HG03108 (cell line): ENCODE measurements around the gene NRF1.

ENCODE experiments used
- ATAC-seq: cut with Tn5 transposase; IDR thresholded peaks from one replicate; pipeline ENCODE4 v1.9.1; 2021; ENCODE audit warnings: moderate library complexity; ENCODE audit not compliant: unreplicated experiment

Gene NRF1

GRCh38 chr7:129768614-129769399 is 157.3 kb downstream of the NRF1 start:
- ATAC-seq, result no peak

DNA sequence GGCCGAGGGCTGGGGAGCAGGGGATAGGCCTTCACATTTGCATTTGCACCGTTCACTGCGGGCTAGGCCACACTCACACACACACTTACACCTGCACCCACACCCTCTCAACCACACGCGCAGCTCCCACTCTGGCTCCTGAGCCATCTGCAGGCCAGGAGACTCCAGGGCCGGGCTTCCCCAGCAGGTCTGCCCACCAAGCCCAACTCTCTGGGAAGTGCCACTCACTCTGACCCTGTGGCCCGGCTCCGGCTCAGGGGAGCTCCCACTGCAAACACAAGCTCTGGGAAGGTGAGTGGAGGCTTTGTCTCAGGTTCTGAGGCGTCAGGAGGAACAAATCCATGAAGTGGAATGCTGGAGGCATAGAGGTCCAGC is 157.9 kb downstream of the NRF1 start:
- no peak for ATAC-seq

DNA sequence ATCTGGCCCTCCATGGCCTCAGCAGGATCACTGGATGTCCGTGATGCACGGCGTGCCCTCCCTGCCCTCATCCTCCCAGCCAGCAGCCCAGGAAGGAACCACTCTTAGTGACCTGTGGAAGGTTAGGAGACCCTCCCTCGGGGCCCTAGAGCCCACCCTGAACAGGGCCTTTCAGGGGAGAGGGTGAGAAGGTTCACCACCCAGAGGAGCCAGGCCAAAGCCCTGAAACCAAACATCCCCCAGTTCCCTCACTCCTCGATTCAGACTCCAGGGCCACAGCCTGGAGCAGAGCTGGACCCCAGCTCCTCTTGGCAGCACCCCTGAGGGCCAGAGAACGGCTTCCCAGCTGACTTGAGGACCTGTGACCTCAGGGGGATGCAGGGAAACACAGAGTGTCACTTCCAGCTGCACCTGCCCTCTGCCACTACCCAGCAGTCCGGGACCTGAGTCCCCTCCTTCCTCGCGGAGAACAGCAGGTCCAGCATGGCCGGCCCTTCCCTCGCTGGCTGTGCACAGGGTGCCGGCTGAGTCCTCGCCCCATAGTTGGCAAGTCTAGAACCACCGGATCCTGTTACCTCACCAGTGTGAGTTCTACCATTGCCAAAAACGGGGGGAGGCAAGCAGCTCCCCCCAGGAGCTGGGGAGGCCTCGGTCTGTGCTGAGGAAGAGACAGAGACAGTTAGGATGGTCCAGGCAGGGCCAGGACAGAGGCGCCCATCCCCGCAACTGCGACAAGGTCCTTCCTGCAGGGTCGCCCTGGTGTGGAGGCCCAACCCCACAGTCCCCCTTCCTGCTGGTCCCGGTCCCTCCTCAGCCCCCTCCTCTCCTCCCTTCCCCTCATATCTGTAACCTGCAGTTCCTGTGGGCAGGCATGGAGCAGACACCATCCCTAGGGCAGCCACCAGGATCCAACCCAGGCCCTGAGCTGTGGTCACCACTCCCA is 158.6 kb downstream of the NRF1 start:
- ATAC-seq, result no peak

DNA sequence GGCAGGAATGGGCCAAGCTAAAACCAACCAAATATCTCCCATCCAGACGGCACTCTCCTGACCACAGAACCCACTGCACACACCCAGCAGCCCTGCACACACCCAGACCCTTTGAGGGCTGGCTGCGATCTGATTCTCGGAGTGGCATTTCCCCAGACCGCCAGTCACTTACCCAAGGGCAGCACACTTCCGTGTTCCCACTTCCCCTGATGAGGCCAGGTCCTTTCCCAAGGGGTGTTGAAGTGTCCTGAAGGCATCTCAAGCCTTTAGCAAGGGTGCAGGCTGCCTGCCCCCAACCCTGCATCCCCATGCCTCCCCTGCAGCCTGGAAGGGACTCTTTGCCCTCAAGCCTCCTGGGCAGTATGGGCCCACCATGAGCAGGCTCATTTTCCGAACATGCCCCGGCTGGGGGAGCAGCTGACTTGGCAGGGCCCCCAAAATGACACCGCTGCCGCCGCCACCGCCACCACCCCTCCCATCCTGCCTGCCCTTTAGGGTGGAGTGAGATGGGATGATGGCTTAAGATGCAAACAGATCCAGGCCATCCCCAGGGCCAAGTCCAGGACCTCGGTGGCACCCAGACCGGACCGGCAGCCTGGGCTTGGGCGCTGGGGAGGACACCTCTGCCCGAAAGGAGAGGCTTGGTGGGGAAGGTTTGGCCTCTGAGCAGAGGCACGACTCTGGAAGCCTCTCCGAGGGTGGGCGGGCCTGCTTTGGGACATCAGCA is 159.8 kb downstream of the NRF1 start:
- ATAC-seq, result no peak

DNA sequence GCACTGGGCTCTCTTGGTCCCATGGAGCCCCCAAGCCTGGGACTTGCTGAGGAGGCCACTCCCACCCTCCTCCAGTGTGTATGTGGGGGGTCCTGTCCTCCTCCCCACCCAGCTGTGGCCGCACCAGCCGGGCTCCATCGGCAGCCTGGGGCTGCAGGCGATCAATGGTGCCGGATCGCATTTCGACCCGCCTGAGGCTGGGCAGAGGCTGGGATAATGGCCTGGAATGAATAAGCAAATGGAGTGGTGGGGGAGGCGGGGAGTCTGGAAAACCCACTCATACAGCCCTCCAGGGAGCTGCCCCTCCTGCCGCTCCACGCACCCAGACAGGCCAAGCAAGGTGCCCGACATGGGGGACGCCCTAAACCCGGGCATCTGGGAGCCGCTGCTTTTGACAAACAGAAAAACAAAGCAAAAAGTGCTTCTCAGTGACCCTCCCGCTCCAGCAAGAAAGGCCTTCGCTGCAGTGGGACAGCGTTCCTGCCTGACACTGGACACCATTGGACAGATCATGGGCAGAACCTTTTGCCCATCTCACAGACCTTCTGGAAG is 160.5 kb downstream of the NRF1 start:
- no peak for ATAC-seq

GRCh38 chr7:129772646-129773280 is 161.2 kb downstream of the NRF1 start:
- no peak for ATAC-seq

- no peak for ATAC-seq
These were observed 161.8 kb downstream of the NRF1 start for GRCh38 chr7:129773328-129773731.

DNA sequence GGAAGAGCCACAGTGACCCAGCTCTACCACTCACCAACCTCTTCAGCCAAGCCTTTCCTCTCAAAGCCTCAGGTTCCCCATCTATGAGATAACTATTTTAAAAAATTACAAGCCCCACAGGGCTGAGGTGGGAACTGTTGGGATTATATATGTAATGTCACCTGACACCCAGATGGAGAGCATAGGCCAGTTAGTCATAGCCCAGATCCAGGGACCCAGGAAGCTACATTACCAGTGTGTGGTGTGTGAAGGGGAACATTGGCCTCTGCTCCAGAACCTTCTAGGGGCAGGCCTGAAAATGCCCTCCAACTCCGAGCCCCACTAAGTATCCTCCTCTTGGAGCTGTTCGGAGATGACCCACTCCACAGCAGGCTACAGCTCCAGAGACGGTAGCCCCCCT is 162.4 kb downstream of the NRF1 start:
- ATAC-seq, result no peak

GRCh38 chr7:129774359-129774758 is 162.8 kb downstream of the NRF1 start:
- ATAC-seq, result no peak

DNA sequence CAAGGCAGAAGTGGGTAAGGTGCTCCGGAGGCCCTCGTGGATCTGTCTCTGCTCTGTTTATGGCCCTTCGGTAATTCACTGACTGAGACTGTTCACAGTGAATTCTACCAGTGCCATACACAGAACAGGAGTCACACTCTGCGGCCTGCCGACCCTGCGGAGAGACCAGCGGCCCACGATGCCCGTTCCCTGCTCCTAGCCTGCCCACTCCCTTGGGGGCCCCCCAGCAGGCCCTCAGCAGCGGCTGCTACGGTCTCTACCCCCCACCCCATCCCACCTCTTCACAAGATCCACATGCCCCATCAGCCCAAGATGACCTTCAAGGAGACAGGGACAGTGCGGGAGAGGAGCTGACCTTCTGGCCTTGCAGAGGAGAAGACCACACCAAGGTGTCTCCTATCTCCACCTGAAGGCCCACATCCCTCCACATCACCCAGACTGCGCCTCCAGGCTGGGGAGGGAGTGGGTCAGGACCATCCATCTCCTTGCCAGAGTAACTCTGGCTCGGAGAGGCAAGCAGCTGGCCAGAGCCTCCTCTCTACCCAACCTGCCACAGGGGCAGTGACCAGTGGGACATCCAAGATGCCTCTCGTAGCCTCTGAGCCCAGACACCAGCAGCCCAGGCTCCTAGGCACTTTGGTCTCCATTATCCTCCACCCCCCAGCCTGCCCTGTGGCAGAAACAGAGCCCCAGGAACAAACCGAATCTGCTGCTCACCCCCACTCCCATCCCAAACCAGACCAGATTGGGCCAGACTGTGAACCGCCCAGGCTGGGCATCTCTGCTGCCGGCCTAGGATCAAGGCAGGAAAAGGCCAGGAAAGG is 163.6 kb downstream of the NRF1 start:
- no peak for ATAC-seq

DNA sequence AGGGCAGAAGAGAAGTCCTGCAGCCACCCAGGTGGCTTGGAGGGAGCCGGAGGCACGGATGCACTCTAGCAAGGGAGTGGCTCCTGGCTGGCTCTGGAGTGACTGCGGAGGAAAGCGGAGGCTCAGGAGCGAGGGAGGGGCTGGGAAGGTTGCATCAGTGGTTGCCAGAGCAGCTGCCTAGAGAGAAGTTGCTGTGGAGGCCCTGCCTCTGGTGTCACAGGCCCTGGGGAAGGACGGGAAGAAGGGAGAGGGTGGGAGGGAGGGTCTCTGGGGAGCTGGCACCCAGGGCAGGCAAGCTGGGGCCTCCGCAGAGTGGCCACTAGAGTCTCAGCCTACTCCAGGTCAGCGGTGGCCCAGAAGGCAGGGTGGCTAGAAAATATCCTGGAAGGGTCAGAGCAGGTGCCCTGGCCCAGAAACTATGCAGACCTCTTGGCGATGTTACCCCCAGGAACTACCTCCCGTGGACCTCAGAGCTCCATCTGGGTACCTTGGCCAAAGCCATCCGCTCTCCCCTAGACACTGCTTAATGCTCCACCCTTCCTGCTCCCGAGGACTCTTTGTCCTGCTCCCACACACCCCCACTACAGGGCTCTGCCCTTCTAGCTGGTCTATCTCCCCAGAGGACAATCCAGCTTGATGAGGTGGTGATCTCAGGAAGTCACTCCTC is 164.3 kb downstream of the NRF1 start:
- ATAC-seq, result no peak

DNA sequence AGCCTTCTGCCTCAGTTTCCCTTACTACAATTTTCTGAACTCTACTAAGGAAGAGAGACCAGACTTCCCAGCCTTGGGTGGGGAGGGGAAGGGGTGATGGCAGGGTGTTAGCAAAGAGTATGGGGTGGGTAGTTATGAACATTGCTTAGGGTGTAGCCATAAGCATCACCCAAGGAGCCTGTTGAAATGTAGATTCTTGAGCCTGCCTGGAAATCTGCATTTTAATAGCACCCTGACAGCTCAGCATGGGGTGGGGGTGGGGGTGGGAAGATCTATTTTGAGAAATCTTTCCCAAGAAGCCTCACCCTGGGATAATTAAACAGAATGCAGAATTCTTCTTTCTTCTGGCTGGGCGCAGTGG is 164.8 kb downstream of the NRF1 start:
- ATAC-seq, result no peak

- no peak for ATAC-seq
These were observed 165.8 kb downstream of the NRF1 start for GRCh38 chr7:129777195-129777844.

- ATAC-seq, result no peak
These were observed 166.7 kb downstream of the NRF1 start for GRCh38 chr7:129777993-129778769.

GRCh38 chr7:129778770-129779601 is 167.5 kb downstream of the NRF1 start:
- no peak for ATAC-seq

DNA sequence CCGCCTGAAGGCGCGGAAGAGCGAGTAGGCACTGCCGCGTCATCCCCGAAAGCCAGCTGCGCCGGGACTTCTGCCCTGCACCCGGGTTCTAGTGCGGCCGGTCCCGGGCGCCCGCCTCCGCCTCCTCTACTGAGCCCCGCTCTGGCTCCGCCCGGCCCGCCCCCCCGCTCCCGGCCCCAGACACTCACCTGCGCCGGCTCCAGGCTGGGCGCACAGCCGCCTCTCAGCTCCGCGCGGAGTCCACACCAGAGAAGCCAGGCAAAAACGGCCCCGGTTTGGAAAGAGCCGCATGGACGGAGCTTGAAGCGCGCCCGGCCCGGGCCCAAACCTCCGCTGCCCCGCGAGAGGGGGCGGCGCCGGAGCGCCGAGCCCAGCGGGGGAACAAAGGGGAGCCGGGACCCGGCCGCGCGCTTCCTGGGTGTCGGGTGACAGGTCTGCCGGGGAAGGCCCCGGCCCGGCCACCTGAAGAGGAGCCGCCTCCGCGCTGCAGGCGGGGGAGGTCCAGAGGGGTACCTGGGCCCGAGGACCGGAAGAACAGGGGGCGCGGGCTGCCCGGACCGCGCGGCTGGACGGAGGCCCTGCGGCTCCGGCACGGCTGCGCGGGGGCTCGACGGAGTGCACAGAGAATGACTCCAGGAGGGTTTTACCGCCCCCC is 168.2 kb downstream of the NRF1 start:
- peak; percentile 24 for ATAC-seq
